CD4-positive, alpha-beta T cell treated with Interleukin-4 for 1 hour (primary cell): ENCODE results near the gene GAPDHS.

Experiments used
- DNase-seq, 2 donors: peaks; one replicate each; pipeline ENCODE4 v3.0.0-alpha.2; 2020 to 2022

Gene GAPDHS

DNA sequence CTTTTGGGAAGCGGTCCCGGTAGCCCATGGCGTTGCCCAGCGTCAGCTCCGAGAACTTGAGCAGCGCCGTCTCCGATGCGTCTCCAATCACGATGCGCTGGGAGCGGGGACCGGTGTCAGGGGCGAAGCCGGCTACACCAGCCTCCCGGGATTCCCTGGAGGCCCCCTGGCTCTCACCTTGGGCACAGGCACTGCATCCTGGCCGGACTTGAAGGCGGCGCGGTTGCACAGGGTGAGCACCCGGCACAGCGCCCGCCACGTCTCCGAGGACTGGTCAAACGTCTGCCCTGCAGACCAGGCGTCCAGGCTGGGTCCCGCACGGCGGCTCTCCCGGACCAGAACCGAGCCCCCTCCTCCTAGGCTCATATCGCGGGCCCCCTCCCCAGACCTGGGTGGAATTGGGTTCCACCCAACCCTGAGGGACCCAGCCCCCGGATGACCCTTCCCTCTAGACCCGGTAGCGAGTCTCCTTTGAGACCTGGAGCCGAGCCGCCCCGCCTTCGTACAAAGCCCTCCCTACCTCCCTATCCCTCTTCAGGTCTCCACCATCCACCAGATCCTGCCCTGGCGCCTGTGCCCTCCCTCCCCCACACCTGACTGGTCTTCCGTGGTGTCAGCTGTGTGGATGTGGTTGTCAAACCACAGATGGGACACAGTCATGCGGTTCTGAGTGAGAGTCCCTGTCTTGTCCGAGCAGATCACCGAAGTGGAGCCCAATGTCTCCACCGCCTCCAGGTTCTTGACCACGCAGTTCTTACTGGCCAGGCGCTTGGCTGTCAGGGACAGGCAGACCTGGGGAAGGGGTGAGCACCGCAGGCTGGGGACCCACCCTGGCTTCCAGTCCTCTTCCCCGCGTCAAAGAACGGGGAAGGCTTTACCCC is 25.4 kb downstream of the GAPDHS start:
- DNase-seq: no peak

GRCh38 chr19:35559281-35559659 is 26.0 kb downstream of the GAPDHS start:
- DNase-seq: no peak

GRCh38 chr19:35559781-35560180 is 26.5 kb downstream of the GAPDHS start:
- DNase-seq: no peak

GRCh38 chr19:35560271-35560670 is 27.0 kb downstream of the GAPDHS start:
- DNase-seq: no peak

GRCh38 chr19:35560677-35561076 is 27.4 kb downstream of the GAPDHS start:
- DNase-seq: no peak

DNA sequence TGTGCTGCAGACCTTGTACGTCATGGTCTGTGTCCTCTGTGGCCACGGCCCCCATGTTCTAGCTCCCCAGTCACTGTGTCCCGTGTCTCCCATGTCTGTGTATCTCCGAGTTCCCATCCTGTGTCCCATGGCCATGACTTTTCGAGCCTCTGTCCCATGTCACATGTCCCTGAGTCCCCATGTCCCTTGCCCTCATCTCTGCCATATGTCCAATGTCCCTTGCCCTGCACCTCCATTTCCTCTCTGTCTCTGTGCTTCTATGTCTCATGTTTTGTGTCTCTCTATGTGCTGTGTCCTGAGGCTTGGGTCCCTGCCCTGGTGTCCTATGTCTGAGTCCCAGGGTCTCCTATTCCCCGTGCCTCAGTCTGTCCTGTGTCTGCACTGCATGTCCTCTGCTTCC is 28.2 kb downstream of the GAPDHS start:
- DNase-seq: no peak

DNA sequence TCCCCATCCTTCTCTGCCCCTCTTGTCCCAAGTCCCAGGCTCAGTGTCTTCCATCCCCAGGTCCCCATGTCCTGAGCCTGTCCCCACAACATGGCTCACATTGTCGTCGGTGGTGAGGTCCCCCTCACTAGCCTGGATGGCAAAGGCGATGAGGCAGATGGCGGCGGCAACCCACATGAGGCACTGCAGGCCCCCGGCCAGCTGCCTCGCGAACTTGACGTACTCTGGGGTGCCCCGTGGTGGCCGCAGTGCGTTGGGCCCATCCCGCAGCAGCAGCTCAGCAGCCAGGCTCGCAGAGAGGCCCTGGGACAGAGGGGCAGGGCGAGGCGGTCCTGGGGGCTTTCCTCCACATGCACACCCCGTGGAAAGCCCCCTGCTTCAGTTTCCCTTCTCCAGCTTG is 29.1 kb downstream of the GAPDHS start:
- no peak for DNase-seq

DNA sequence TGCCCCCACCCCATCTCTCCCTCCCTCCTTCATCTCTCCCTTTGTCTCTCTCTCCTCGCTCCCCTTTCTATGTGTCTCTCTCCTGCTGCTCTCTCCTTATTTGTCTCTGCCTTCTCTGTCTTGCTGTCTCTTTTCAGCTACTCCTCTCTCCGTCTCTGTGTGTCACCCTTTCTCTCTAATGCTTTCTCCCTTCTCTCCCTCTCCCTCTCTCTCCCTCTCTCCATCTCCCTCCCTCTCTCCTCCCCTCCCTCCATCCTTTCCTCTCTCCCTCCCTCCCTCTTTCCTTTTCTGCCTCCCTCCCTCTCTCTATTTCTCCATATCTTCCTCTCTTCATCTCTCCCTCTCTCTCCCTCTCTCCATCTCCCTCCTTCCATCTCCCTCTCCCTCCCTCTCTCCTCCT is 29.5 kb downstream of the GAPDHS start:
- DNase-seq: no peak

DNA sequence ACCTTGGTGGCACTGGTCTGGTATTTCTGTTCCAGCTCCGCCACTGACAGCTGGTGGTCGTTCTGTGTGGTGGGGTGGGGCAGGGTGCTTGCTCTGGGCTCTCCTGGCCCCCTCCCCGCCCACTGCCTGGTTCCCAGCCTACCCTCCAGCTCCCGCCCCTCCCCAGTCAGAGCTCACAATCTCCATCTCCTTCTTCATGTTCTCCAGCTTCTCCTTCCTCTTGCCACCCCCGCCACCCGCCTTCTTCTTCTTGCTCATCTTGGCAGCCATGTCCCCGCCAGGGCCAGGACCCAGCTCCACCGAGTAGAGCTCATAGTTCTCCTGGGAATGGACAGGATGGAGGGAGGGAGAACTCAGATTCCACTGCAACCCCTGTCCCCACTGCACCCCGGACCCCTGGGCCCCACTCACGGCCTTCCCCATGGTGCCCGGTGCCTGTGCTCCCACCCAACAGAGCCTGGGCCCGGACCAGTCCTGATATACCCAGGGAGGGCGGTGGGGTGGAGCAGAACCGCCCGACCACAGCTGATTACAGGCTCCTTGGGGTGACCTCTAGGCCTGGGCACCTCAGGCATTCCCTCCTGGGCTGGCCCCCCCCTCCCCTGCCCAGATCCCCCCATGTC is 30.1 kb downstream of the GAPDHS start, which contains the start of gene ATP4A:
Gene ATP4A (minus strand): TSS at position 452 of the 623 bp plus-strand sequence. CDS start 29 bp downstream, at position 423.
- no peak for DNase-seq

GRCh38 chr19:35565016-35565856 is 32.0 kb downstream of the GAPDHS start:
- DNase-seq: no peak

GRCh38 chr19:35566738-35567137 is 33.5 kb downstream of the GAPDHS start:
- DNase-seq: no peak

DNA sequence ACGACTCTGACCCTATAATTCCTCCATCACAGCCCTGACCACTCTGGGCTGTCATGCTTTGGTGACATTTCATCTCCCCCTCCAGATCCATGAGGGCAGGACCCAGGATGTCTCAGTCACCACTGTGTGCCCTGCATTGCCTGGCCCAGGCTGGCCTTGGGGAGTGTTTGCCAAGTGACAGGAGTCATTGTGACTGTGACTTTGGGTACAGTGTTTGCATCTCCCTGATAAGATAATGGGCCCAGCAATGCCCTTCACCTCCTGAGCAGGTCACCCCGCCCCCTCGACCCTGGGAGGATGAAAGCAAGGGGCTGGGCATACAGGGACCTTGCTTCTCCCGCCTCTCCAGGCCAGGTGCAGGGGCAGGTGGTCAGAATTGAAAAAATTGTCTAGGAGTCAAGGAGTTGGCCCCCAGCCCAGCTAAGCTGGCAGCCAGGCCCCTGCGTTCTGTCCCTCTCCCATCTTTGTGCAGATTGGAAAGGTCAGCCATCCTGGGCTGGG is 36.1 kb downstream of the GAPDHS start:
- DNase-seq: no peak

DNA sequence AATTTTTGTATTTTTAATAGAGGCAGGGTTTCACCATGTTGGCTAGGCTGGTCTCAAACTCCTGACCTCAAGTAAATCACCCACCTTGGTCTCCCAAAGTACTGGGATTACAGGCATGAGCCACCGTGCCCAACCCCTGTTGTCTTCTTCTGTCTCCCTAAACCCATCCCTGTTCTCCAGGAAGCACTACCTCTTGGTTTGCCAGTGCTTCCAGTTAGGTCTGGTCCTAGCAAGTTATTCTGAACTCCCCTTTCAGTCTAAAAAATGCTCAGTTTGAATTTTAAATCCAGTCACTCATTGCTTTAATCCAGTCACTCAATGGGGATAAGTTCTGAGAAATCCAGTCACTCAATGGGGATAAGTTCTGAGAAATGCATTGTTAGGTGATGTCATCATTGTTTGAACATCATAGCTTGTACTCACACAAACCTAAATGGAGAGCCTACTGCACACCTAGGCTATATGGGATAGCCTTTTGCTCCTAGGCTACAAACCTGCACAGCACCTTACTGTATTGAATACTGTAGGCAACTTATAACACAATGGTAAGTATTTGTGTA is 38.2 kb downstream of the GAPDHS start:
- no peak for DNase-seq

GRCh38 chr19:35577918-35578317 is 44.7 kb downstream of the GAPDHS start:
- no peak for DNase-seq

DNA sequence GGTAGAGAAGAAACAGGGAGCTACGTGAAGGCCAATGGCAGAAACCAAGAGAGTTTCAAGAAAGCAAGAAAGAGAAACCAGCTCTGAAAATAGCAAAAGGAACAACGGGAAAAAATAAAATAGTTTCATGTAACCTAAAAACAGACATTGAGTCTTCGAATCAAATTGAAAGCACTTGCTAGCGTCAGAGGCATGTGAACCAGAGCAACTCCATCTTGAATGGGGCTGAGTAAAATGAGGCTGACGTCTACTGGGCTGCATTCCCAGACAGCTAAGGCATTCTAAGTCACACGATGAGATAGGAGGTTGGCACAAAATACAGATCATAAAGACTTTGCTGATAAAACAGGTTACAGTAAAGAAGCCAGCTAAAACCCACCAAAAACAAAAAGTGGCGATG is 45.5 kb downstream of the GAPDHS start:
- no peak for DNase-seq

- DNase-seq: no peak
Measured at GRCh38 chr19:35582760-35583159, 49.5 kb downstream of the GAPDHS start.

- DNase-seq: no peak
Measured at GRCh38 chr19:35585848-35586247, 52.6 kb downstream of the GAPDHS start, which contains the start of gene PMIS2. PMIS2 (plus strand) TSS chr19:35586173; CDS start chr19:35586260, 87 bp downstream.

GRCh38 chr19:35587321-35587720 is 54.1 kb downstream of the GAPDHS start:
- DNase-seq: no peak

- no peak for DNase-seq
Measured at GRCh38 chr19:35590875-35591274, 57.6 kb downstream of the GAPDHS start.

DNA sequence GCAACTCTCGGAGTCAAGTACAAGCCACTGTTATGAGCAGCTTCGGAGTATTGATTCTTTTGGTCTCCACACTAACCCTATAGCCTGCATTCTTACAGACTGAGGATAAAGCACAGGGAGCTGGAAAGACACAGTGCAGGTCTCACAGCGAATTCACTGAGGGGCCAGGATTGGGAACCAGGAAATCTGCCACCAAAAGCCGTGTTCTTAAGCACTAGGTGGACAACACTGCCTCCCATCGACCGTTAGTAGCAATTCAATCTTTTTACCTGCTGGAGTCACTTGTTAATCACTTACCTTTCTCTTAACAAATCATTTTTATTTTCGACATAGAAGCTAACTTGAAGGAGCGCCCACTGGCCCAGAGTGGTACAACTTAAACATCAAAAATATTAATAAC is 59.0 kb downstream of the GAPDHS start:
- DNase-seq: peak; percentile 35 to 45
